Measurements from ENCODE around the gene CDC42BPA. TPM values are rescaled to one million over a fixed set of nuclear protein-coding genes. Genes with fewer than 3 reads are reported as not detected.

CDC42BPA gene
- total RNA-seq, 1 donor from 2014 or later = 42.7 TPM

DNA sequence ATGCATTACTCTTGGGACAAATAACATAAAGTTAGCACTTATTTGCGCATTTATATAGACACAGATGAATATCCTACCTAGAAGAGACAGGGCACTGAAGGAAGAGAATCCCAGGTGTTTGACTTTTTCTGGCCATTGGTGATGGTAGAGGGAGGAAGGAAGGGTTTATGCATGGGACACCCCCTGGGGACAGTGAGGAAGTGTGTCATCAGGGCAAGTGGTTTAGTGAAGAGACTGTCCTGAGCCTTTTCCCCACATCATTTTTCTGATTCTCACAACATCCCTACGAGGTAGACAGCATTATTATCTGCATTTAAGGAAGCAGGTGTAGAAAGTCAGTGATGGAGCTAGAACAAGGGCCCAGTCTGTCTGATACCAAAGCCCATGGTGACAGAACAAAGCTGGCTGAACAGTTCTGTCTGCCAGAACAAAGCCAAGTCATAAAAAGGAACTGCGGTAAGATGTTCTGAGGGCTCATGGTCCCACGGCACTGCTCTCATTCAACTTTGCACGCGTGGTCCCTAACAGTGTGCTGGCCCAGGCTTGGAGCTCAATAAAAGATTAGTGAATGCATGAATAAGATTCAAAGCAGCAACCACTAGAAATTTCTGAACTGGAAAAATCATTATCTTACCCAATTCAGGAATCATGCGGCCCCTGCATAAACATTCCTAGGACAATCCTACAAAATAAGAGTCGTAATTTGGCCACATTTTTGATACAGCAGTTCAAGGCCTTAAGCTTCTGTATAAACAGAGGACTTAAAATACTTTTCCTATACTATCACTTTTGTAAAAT is 12.2 kb upstream of the CDC42BPA start:
- no peak for DNase-seq (ENCODE audit: extremely low spot score in 2 of 2)
- no peaks in the 10 kb centered on the region for H3K9me3 ChIP-seq
- no peak overlapping the region for H3K27ac ChIP-seq
- H3K4me1 ChIP-seq = no peaks in the 10 kb centered on the region
- TF ChIP-seq POLR2A (IDR thresholded peaks at IDR 0.05) = no peak
- no peak for TF ChIP-seq POLR2AphosphoS5 (IDR thresholded peaks at IDR 0.05; ENCODE audit: insufficient read depth in 1 of 2, low read depth in 1 of 2)
- TF ChIP-seq, protein P1, sequence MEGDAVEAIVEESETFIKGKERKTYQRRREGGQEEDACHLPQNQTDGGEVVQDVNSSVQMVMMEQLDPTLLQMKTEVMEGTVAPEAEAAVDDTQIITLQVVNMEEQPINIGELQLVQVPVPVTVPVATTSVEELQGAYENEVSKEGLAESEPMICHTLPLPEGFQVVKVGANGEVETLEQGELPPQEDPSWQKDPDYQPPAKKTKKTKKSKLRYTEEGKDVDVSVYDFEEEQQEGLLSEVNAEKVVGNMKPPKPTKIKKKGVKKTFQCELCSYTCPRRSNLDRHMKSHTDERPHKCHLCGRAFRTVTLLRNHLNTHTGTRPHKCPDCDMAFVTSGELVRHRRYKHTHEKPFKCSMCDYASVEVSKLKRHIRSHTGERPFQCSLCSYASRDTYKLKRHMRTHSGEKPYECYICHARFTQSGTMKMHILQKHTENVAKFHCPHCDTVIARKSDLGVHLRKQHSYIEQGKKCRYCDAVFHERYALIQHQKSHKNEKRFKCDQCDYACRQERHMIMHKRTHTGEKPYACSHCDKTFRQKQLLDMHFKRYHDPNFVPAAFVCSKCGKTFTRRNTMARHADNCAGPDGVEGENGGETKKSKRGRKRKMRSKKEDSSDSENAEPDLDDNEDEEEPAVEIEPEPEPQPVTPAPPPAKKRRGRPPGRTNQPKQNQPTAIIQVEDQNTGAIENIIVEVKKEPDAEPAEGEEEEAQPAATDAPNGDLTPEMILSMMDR (IDR thresholded peaks at IDR 0.05) = no peak
- H3K27me3 ChIP-seq = no peaks in the 10 kb centered on the region
- intact Hi-C loops (cut with DNase I) = no loop called here
- H3K4me3 ChIP-seq = no peak overlapping the region
- H3K36me3 ChIP-seq = no peaks in the 10 kb centered on the region

DNA sequence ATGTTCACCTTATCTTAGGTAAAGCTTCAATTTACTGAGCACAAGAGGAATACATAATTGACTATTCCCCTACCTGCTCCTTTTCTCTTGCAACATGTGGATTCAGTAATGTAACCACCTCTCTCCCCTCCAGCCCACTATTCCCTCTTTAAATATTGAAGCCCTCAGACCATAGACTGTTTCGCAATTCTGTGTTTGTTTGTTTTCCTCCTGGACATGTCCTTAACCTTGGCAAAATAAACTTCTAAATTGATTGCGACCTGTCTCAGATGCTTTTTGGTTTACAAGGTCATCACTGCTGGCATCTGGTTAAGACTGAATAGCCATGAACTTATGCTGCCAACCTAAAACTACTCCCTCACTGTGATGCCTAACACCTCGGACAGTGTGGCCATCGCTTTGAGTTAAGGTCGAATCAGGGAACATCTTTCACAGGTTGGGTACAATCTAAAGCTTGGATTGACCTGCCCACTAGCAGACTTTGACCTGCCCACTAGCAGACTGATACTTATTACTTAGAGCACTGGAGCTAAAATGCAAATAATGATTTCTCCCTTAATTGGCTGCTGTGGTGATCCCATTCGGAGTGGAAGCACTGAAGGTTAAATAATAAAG is 10.2 kb upstream of the CDC42BPA start:
- intact Hi-C loops (cut with DNase I) = no loop called here
- no peaks in the 10 kb centered on the region for H3K9me3 ChIP-seq
- no peaks in the 10 kb centered on the region for H3K27me3 ChIP-seq
- no peak for DNase-seq (ENCODE audit: extremely low spot score in 2 of 2)
- no peaks in the 10 kb centered on the region for H3K4me1 ChIP-seq
- no peak overlapping the region for H3K27ac ChIP-seq
- TF ChIP-seq POLR2A (IDR thresholded peaks at IDR 0.05) = no peak
- TF ChIP-seq, protein P1 (IDR thresholded peaks at IDR 0.05) = no peak
- TF ChIP-seq POLR2AphosphoS5 (IDR thresholded peaks at IDR 0.05; ENCODE audit: insufficient read depth in 1 of 2, low read depth in 1 of 2) = no peak
- no peak overlapping the region for H3K4me3 ChIP-seq
- no peaks in the 10 kb centered on the region for H3K36me3 ChIP-seq

DNA sequence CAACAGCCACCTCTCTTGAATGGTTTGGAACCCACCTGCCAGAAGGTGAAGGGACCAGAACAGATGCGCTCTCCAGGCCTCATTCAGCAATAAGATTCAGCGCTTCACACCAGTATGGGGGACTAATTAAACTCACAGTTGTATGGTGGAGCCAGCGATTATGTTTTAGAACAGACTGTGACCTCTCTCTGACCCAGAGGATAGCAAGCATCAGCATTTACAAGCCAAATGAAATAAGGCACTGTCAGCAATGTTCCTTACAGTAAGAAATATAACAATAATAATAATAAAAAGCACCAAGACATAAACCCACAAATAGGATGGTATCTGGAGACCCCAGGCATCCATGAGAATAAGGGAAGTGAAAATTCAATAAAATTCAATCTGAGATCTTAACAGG is 6.9 kb upstream of the CDC42BPA start:
- no peak for DNase-seq (ENCODE audit: extremely low spot score in 2 of 2)
- Histone ChIP-seq H3K36me3 (no peaks in the 10 kb centered on the region), H3K4me1 (no peaks in the 10 kb centered on the region), H3K4me3 (no peak overlapping the region), H3K27ac (no peak overlapping the region), H3K9me3 (no peaks in the 10 kb centered on the region), H3K27me3 (no peaks in the 10 kb centered on the region)
- intact Hi-C loops (cut with DNase I) = no loop called here
- TF ChIP-seq, protein P1 (IDR thresholded peaks at IDR 0.05) = no peak
- TF ChIP-seq POLR2A (IDR thresholded peaks at IDR 0.05) = no peak

DNA sequence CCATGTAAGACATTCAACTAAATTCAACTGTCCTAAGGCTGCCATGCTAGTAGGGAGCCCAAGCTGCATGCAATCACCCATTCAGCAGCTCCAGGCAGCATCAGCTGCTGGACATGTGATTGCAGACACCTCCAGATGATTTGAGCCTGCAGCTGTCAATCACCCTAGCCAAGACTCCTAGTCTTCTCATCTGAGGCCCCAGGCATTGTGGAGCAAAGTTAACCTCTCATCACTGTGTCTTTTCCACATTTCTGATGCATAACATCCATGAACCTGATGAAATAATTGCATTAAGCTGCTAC is 5.6 kb upstream of the CDC42BPA start:
- no peaks in the 10 kb centered on the region for H3K9me3 ChIP-seq
- intact Hi-C loops (cut with DNase I) = no loop called here
- no peaks in the 10 kb centered on the region for H3K4me1 ChIP-seq
- H3K27me3 ChIP-seq = no peaks in the 10 kb centered on the region
- no peak overlapping the region for H3K4me3 ChIP-seq
- DNase-seq (ENCODE audit: extremely low spot score in 2 of 2) = no peak
- TF ChIP-seq POLR2A (IDR thresholded peaks at IDR 0.05) (no peak), POLR2AphosphoS5 (IDR thresholded peaks at IDR 0.05; ENCODE audit: insufficient read depth in 1 of 2, low read depth in 1 of 2) (no peak)
- TF ChIP-seq, protein P1 (IDR thresholded peaks at IDR 0.05) = no peak
- no peaks in the 10 kb centered on the region for H3K36me3 ChIP-seq
- no peak overlapping the region for H3K27ac ChIP-seq
